Fibroblast of lung (primary cell): ENCODE data around the gene LCN9. TPM values are rescaled to one million over a fixed set of nuclear protein-coding genes. Genes with fewer than 3 reads are reported as not detected.

Experiments used
- DNase-seq, 2 donors: peaks; one replicate each; pipeline versions ENCODE4 v3.0.0 to v3.0.0-alpha.2; 2010; ENCODE audit warnings: low read depth in 2 of 2
- H2AFZ ChIP-seq: 2 replicates; pipeline ENCODE4 v1.5.1; 2012; ENCODE audit warnings: low read length, control low read depth, inconsistent platforms
- H3K27ac ChIP-seq: 2 replicates; pipeline ENCODE4 v1.5.1; 2011; ENCODE audit warnings: low read length, control low read depth; ENCODE audit not compliant: insufficient read depth
- H3K27me3 ChIP-seq: 2 replicates; pipeline ENCODE4 v1.5.1; 2011; ENCODE audit warnings: mild to moderate bottlenecking, low read length; ENCODE audit not compliant: control insufficient read depth, insufficient read depth
- H3K36me3 ChIP-seq: 2 replicates; pipeline ENCODE4 v1.5.1; 2011; ENCODE audit warnings: low read length; ENCODE audit not compliant: control insufficient read depth, insufficient read depth
- H3K4me1 ChIP-seq: 2 replicates; pipeline ENCODE4 v1.5.1; 2011; ENCODE audit warnings: low read length; ENCODE audit not compliant: control insufficient read depth, insufficient read depth; ENCODE audit errors: extremely low read depth
- H3K4me2 ChIP-seq: 2 replicates; pipeline ENCODE4 v1.5.1; 2011; ENCODE audit warnings: low read length, control low read depth; ENCODE audit not compliant: insufficient read depth; ENCODE audit errors: extremely low read depth
- H3K4me3 ChIP-seq, 4 experiments: fragments of 200-600 bp in 1 of 4; sonication (generic) in 1 of 4; replicated peaks in 1 of 4; 2 replicates each; pipeline ENCODE4 v1.5.1; 2011 to 2016; ENCODE audit warnings: low read length in 4 of 4, low read depth in 3 of 4, mild to moderate bottlenecking in 3 of 4, control low read depth in 2 of 4, inconsistent platforms in 1 of 4, mixed read lengths in 1 of 4; ENCODE audit not compliant: insufficient read depth in 1 of 4; ENCODE audit errors: control extremely low read depth in 1 of 4
- H3K79me2 ChIP-seq: 2 replicates; pipeline ENCODE4 v1.5.1; 2012; ENCODE audit warnings: mild to moderate bottlenecking, low read length, inconsistent platforms; ENCODE audit not compliant: control insufficient read depth, insufficient read depth
- H3K9ac ChIP-seq: 2 replicates; pipeline ENCODE4 v1.5.1; 2011; ENCODE audit warnings: mild to moderate bottlenecking, low read length, control low read depth; ENCODE audit not compliant: insufficient read depth
- H3K9me3 ChIP-seq: 2 replicates; pipeline ENCODE4 v1.5.1; 2012; ENCODE audit warnings: low read depth, low read length; ENCODE audit not compliant: control insufficient read depth, insufficient read depth
- H4K20me1 ChIP-seq: 2 replicates; pipeline ENCODE4 v1.5.1; 2011; ENCODE audit warnings: low read length; ENCODE audit not compliant: control insufficient read depth, insufficient read depth; ENCODE audit errors: extremely low read depth
- EZH2 ChIP-seq: IDR thresholded peaks from 2 replicates; pipeline ENCODE4 v1.5.1; 2012; ENCODE audit warnings: low read length, control low read depth, mild to moderate bottlenecking; ENCODE audit errors: missing control alignments
- polyA plus RNA-seq, 2 donors: library from polyadenylated mRNA; depleted of rRNA in 1 of 2; stranded (reverse) in 1 of 2; unstranded in 1 of 2; fragments of >200 nt; gene quantifications; 2 replicates each; pipeline ENCODE4 v1.2.1, GENCODE V29; 2011 to 2012; ENCODE audit warnings: missing spikeins in 1 of 2
- total RNA-seq: library from RNA; depleted of rRNA; stranded (reverse); fragments of >200 nt; gene quantifications from 2 replicates; pipeline ENCODE4 v1.2.1, GENCODE V29; 2014
- TF ChIP-seq, protein P1 (sequence below), 2 donors: IDR thresholded peaks in 1 of 2; conservative IDR thresholded peaks in 1 of 2; 1 replicate in 1 of 2; 2 replicates in 1 of 2; pipeline ENCODE4 v1.5.1; 2011 to 2012; ENCODE audit warnings: low read length in 2 of 2, control low read depth in 1 of 2, inconsistent platforms in 1 of 2, low read depth in 1 of 2, mild to moderate bottlenecking in 1 of 2

Gene LCN9
- total and polyA plus RNA-seq, 2 donors (not counting 1 experiment from before 2014, with no cell fraction given): not detected

DNA sequence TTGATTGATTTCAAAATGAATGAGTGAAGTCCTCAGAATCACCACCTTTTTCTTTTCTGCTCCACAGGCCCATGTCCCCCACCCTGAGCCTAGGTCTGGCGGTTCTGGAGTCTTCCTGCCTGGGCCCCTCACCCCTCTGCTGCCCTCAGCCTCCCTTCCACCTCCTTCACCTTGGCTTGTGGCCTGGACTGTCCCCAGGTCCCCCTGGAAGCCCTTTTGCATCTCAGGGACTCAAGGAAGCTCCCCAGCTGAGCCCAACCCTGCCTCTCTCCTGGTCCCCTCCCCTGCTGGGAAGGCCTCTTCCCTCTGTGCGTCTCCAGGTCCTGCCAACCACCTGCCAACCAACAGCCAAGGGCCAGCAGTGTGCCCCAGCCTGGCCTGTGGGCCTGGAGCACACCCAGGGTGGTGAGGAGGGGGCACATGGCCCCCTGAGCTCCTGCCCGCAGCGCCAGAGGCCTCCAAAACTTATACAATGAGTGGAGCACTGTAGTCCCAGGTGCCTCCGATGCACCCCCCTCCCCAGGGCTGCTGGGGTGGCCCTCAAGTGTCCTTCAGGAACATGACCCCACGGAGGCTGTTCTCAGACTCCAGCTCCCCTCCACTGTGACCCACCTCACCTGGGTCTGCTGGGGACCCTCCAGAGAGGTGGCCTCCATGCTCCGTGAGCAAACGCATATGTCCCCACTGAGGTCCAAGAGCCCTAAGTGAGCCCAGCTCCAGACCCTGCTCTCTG, 44.1 kb upstream of the LCN9 start:
- Histone ChIP-seq H3K4me3 (no peak overlapping the region), H3K9me3 (no peaks in the 10 kb centered on the region), H3K9ac (no peak overlapping the region), H3K4me1 (no peaks in the 10 kb centered on the region), H3K36me3 (no peaks in the 10 kb centered on the region), H3K27me3 (no peaks in the 10 kb centered on the region), H3K79me2 (no peaks in the 10 kb centered on the region), H3K27ac (no peak overlapping the region), H3K4me2 (no peak overlapping the region), H2AFZ (no peak overlapping the region), H4K20me1 (no peaks in the 10 kb centered on the region)
- DNase-seq: no peak
- no peak for TF ChIP-seq EZH2
- TF ChIP-seq, protein P1, sequence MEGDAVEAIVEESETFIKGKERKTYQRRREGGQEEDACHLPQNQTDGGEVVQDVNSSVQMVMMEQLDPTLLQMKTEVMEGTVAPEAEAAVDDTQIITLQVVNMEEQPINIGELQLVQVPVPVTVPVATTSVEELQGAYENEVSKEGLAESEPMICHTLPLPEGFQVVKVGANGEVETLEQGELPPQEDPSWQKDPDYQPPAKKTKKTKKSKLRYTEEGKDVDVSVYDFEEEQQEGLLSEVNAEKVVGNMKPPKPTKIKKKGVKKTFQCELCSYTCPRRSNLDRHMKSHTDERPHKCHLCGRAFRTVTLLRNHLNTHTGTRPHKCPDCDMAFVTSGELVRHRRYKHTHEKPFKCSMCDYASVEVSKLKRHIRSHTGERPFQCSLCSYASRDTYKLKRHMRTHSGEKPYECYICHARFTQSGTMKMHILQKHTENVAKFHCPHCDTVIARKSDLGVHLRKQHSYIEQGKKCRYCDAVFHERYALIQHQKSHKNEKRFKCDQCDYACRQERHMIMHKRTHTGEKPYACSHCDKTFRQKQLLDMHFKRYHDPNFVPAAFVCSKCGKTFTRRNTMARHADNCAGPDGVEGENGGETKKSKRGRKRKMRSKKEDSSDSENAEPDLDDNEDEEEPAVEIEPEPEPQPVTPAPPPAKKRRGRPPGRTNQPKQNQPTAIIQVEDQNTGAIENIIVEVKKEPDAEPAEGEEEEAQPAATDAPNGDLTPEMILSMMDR (conservative IDR thresholded peaks at IDR 0.05 in 1 of 2, IDR thresholded peaks at IDR 0.05 in 1 of 2; ENCODE audit: low read depth in 1 of 2, low read length in 2 of 2): no peak

DNA sequence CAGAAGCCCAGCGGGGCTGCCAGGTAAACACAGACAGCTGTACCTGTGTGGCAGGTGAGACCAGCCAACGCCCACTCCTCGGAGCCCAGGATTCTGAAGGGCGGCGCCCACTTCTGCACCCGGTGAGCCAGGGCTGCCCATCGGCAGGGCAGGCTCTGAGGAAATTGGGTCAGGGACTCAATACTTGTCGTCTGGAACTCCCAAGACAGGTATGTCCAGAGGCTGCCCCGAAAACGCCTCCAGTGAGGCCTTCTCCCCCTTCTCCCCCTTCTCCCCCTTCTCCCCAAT, 43.6 kb upstream of the LCN9 start:
- no peaks in the 10 kb centered on the region for H3K27me3 ChIP-seq
- H2AFZ ChIP-seq: no peak overlapping the region
- no peak for DNase-seq
- H3K36me3 ChIP-seq: no peaks in the 10 kb centered on the region
- no peak overlapping the region for H3K27ac ChIP-seq
- no peaks in the 10 kb centered on the region for H3K9me3 ChIP-seq
- H3K79me2 ChIP-seq: no peaks in the 10 kb centered on the region
- no peaks in the 10 kb centered on the region for H4K20me1 ChIP-seq
- H3K9ac ChIP-seq: no peak overlapping the region
- H3K4me3 ChIP-seq: no peak overlapping the region
- H3K4me1 ChIP-seq: no peaks in the 10 kb centered on the region
- TF ChIP-seq EZH2: no peak
- TF ChIP-seq, protein P1 (conservative IDR thresholded peaks at IDR 0.05 in 1 of 2, IDR thresholded peaks at IDR 0.05 in 1 of 2; ENCODE audit: low read depth in 1 of 2, low read length in 2 of 2): no peak
- H3K4me2 ChIP-seq: no peak overlapping the region

DNA sequence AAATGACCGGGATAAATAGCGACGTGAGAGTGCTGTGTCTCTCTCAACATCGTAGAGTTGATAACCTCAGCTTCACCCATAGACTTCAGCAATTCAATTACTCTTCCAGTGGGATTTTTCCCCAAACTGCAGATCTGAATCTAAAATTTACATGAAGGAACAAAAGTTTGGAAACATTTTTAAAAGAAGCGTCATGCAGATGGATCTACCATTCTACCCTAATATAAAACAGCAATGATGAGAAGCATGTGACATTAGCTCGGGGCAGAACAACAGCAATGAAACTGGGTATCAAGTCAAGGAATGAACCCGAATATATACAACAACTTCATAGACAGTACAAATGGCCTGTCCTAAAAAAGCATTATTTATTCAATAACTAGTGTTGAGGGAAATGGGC, 42.6 kb upstream of the LCN9 start:
- Histone ChIP-seq H3K36me3 (no peaks in the 10 kb centered on the region), H4K20me1 (no peaks in the 10 kb centered on the region), H3K4me2 (no peak overlapping the region), H3K4me3 (no peak overlapping the region), H3K79me2 (no peaks in the 10 kb centered on the region), H3K9me3 (no peaks in the 10 kb centered on the region), H3K27me3 (no peaks in the 10 kb centered on the region), H3K27ac (no peak overlapping the region), H2AFZ (no peak overlapping the region), H3K4me1 (no peaks in the 10 kb centered on the region), H3K9ac (no peak overlapping the region)
- TF ChIP-seq, protein P1 (conservative IDR thresholded peaks at IDR 0.05 in 1 of 2, IDR thresholded peaks at IDR 0.05 in 1 of 2; ENCODE audit: low read depth in 1 of 2, low read length in 2 of 2): no peak
- TF ChIP-seq EZH2: no peak
- no peak for DNase-seq
